NCI-H2171 (cell line): ENCODE data around the gene PLA2G6.
"Not testable (repeated sequence)": the region's sequence is repeated elsewhere in the genome, so short reads cannot be mapped to it uniquely, and the experiment has no call there.

ENCODE experiments used
- DNase-seq: peaks from one replicate; lab custom pipeline; 2025; lab: John Stamatoyannopoulos, UW

PLA2G6 gene

GRCh38 chr22:38191731-38192474 is 10.3 kb upstream of the PLA2G6 start:
- DNase-seq, result no peak

GRCh38 chr22:38191055-38191454 is 9.4 kb upstream of the PLA2G6 start:
- DNase-seq, result no peak

GRCh38 chr22:38190581-38190980 is 9.0 kb upstream of the PLA2G6 start:
- no peak for DNase-seq

GRCh38 chr22:38189104-38189503 is 7.5 kb upstream of the PLA2G6 start:
- no peak for DNase-seq

- peak; percentile 45 for DNase-seq
Measured at GRCh38 chr22:38187413-38188212, 6.0 kb upstream of the PLA2G6 start.

- no peak for DNase-seq
Measured at GRCh38 chr22:38186429-38186828, 4.8 kb upstream of the PLA2G6 start.

- no peak for DNase-seq
Measured at GRCh38 chr22:38184788-38185187, 3.2 kb upstream of the PLA2G6 start.

- no peak for DNase-seq
Measured at GRCh38 chr22:38180841-38181452, 683 bp downstream of the PLA2G6 start.

GRCh38 chr22:38178605-38178937 is 3.1 kb downstream of the PLA2G6 start:
- DNase-seq, result not testable (repeated sequence)

- DNase-seq, result no peak
Measured at GRCh38 chr22:38177926-38178604, 3.6 kb downstream of the PLA2G6 start.

GRCh38 chr22:38177571-38177925 is 4.1 kb downstream of the PLA2G6 start:
- not testable (repeated sequence) for DNase-seq

- no peak for DNase-seq
Measured at GRCh38 chr22:38177044-38177443, 4.6 kb downstream of the PLA2G6 start.

GRCh38 chr22:38176170-38176741 is 5.4 kb downstream of the PLA2G6 start:
- DNase-seq, result no peak

- DNase-seq, result no peak
Measured at GRCh38 chr22:38175206-38176118, 6.2 kb downstream of the PLA2G6 start.

GRCh38 chr22:38174626-38175025 is 7.0 kb downstream of the PLA2G6 start:
- no peak for DNase-seq

GRCh38 chr22:38173641-38173906 is 8.1 kb downstream of the PLA2G6 start:
- DNase-seq, result no peak

- no peak for DNase-seq
Measured at GRCh38 chr22:38172832-38173640, 8.6 kb downstream of the PLA2G6 start.

GRCh38 chr22:38171927-38172831 is 9.5 kb downstream of the PLA2G6 start:
- DNase-seq, result no peak

GRCh38 chr22:38170469-38170868 is 11.2 kb downstream of the PLA2G6 start:
- DNase-seq, result no peak
